Osteoblast (primary cell): Measurements from ENCODE around the gene SIGLECL1. TPM values are rescaled to one million over a fixed set of nuclear protein-coding genes. Genes with fewer than 3 reads are reported as not detected.

Experiments
- DNase-seq: peaks from one replicate; pipeline ENCODE4 v3.0.0; 2011; ENCODE audit warnings: low spot score, mixed read lengths; ENCODE audit not compliant: insufficient read length; ENCODE audit errors: missing footprints
- H2AFZ ChIP-seq: 2 replicates; pipeline ENCODE4 v1.6.0; 2011; ENCODE audit warnings: mild to moderate bottlenecking, low read length
- H3K27ac ChIP-seq: 2 replicates; pipeline ENCODE4 v1.5.1; 2011; ENCODE audit warnings: mild to moderate bottlenecking, low read depth, low read length, moderate library complexity
- H3K27me3 ChIP-seq: 2 replicates; pipeline ENCODE4 v1.6.0; 2012; ENCODE audit warnings: mild to moderate bottlenecking, control low read depth, inconsistent platforms, low read length, moderate library complexity; ENCODE audit not compliant: insufficient read depth
- H3K36me3 ChIP-seq: 2 replicates; pipeline ENCODE4 v1.5.1; 2011; ENCODE audit warnings: mild to moderate bottlenecking, low read length, control low read depth, moderate library complexity; ENCODE audit not compliant: insufficient read depth
- H3K4me1 ChIP-seq: 2 replicates; pipeline ENCODE4 v1.5.1; 2011; ENCODE audit warnings: mild to moderate bottlenecking, low read length, control low read depth, moderate library complexity; ENCODE audit not compliant: insufficient read depth
- H3K4me2 ChIP-seq: 2 replicates; pipeline ENCODE4 v1.6.0; 2011; ENCODE audit warnings: mild to moderate bottlenecking, low read length; ENCODE audit not compliant: insufficient read depth
- H3K4me3 ChIP-seq: fragments of 200-600 bp; sonication (generic); 3 replicates; pipeline ENCODE4 v1.5.1; 2012; ENCODE audit warnings: mild to moderate bottlenecking, low read length, inconsistent platforms; ENCODE audit not compliant: insufficient read depth
- H3K79me2 ChIP-seq: 2 replicates; pipeline ENCODE4 v1.6.0; 2012; ENCODE audit warnings: mild to moderate bottlenecking, low read length, control low read depth, inconsistent platforms; ENCODE audit not compliant: insufficient read depth
- H3K9me3 ChIP-seq: 2 replicates; pipeline ENCODE4 v1.5.1; 2011; ENCODE audit warnings: low read depth, low read length, control low read depth
- H4K20me1 ChIP-seq: 2 replicates; pipeline ENCODE4 v1.6.0; 2012; ENCODE audit warnings: mild to moderate bottlenecking, low read length, control low read depth; ENCODE audit not compliant: insufficient read depth
- CTCF ChIP-seq: IDR thresholded peaks from 2 replicates; pipeline ENCODE4 v1.5.1; 2011; ENCODE audit warnings: mild to moderate bottlenecking, low read depth, low read length, moderate library complexity; ENCODE audit errors: extremely low read depth
- total RNA-seq: library from RNA; depleted of rRNA; stranded (reverse); fragments of >200 nt; gene quantifications from 2 replicates; pipeline ENCODE4 v1.2.3, GENCODE V29; 2012

The SIGLECL1 gene
- total RNA-seq, 1 donor: not detected

GRCh38 chr19:51226067-51226466 lies 24.8 kb upstream of the SIGLECL1 start:
- no peaks in the 10 kb centered on the region for H3K79me2 ChIP-seq
- no peak for DNase-seq
- H3K4me2 ChIP-seq: no peak overlapping the region
- no peak overlapping the region for H3K27ac ChIP-seq
- no peaks in the 10 kb centered on the region for H3K4me1 ChIP-seq
- no peaks in the 10 kb centered on the region for H4K20me1 ChIP-seq
- H3K27me3 ChIP-seq: no peaks in the 10 kb centered on the region
- no peaks in the 10 kb centered on the region for H3K36me3 ChIP-seq
- no peak overlapping the region for H2AFZ ChIP-seq
- H3K4me3 ChIP-seq: no peak overlapping the region
- TF ChIP-seq CTCF: no peak
- no peaks in the 10 kb centered on the region for H3K9me3 ChIP-seq

GRCh38 chr19:51227326-51227725 lies 23.6 kb upstream of the SIGLECL1 start:
- Histone ChIP-seq H3K4me2 (no peak overlapping the region), H3K79me2 (no peaks in the 10 kb centered on the region), H3K27me3 (no peaks in the 10 kb centered on the region), H4K20me1 (no peaks in the 10 kb centered on the region), H3K27ac (no peak overlapping the region), H3K9me3 (no peaks in the 10 kb centered on the region), H3K36me3 (no peaks in the 10 kb centered on the region), H3K4me3 (no peak overlapping the region), H2AFZ (no peak overlapping the region), H3K4me1 (no peaks in the 10 kb centered on the region)
- DNase-seq: no peak
- no peak for TF ChIP-seq CTCF

GRCh38 chr19:51227966-51228365 lies 22.9 kb upstream of the SIGLECL1 start:
- no peaks in the 10 kb centered on the region for H3K79me2 ChIP-seq
- no peak overlapping the region for H3K27ac ChIP-seq
- TF ChIP-seq CTCF: no peak
- no peaks in the 10 kb centered on the region for H4K20me1 ChIP-seq
- no peaks in the 10 kb centered on the region for H3K36me3 ChIP-seq
- H3K4me2 ChIP-seq: no peak overlapping the region
- no peak for DNase-seq
- H2AFZ ChIP-seq: no peak overlapping the region
- no peaks in the 10 kb centered on the region for H3K27me3 ChIP-seq
- no peak overlapping the region for H3K4me3 ChIP-seq
- no peaks in the 10 kb centered on the region for H3K4me1 ChIP-seq
- no peaks in the 10 kb centered on the region for H3K9me3 ChIP-seq

GRCh38 chr19:51240866-51241265 lies 10.0 kb upstream of the SIGLECL1 start:
- no peak for DNase-seq
- Histone ChIP-seq H4K20me1 (no peaks in the 10 kb centered on the region), H3K36me3 (no peaks in the 10 kb centered on the region), H3K4me1 (no peaks in the 10 kb centered on the region), H3K9me3 (no peaks in the 10 kb centered on the region), H3K4me3 (no peak overlapping the region), H3K27me3 (no peaks in the 10 kb centered on the region), H3K4me2 (no peak overlapping the region), H3K79me2 (no peaks in the 10 kb centered on the region), H3K27ac (no peak overlapping the region), H2AFZ (no peak overlapping the region)
- no peak for TF ChIP-seq CTCF
